GM19240 (cell line): ENCODE results near the gene LITAFD.
"Not testable (repeated sequence)": the region's sequence is repeated elsewhere in the genome, so short reads cannot be mapped to it uniquely, and the experiment has no call there.

ENCODE experiments used
- DNase-seq: peaks from one replicate; pipeline ENCODE4 v3.0.0; 2011; ENCODE audit warnings: low spot score; ENCODE audit not compliant: insufficient read length

The LITAFD gene

DNA sequence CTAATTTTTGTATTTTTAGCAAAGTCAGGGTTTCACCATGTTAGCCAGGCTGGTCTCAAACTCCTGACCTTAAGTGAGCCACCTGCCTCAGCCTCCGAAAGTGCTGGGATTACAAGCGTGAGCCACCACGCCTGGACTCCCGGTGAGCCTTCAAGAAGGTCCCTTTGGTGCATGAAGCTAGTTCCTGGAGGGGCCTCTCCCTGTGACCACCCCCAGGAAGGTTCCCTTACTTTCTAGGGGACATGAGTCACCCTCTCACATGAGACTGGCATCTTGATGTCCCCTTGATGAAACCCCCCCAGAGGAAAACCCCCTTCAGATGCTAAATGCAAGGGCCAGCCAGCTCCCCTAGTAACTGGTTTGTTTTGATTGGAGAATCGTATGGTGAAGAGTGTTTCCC, 26.2 kb upstream of the LITAFD start:
- DNase-seq: no peak

DNA sequence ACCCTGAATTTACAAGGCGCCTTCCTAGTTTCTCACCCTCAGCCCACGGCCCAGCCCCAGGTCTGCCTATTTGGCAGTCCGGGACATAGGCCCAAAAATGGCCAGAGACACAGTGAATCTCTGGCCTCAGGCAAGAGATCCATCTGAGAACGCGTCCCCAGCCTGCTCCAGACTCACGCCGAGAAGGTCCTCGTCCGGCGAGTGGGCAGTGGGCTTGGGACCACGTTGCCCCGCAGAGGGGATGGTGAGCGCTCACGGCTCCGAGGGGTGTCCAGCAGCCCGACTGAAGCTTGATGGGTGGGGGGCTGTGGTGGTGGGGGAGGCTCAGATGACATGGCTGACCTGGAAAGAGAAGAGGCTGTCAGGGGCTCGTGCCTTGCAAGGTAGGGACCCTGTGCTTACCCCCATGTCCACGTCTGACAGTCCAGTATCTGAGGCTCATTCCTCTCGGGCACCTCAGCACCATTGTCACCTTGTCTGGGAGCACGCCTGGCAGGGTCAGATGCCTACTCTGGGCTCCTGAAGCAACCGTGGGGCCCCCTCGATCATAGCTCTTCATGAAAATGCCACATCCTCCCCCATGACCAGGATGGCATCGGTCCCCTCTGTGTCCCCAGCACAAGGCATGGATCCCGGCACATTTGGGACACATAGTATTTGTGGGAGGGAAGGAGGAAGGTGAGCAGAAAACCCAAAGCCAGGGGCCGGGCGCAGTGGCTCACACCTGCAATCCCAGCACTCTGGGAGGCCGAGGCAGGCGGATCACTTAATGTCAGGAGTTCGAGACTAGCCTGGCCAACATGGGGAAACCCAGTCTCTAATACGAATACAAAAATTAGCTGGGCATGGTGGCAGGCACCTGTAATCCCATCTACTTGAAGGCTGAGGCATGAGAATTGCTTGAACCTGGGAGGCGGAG, 22.9 kb upstream of the LITAFD start:
- DNase-seq: no peak

DNA sequence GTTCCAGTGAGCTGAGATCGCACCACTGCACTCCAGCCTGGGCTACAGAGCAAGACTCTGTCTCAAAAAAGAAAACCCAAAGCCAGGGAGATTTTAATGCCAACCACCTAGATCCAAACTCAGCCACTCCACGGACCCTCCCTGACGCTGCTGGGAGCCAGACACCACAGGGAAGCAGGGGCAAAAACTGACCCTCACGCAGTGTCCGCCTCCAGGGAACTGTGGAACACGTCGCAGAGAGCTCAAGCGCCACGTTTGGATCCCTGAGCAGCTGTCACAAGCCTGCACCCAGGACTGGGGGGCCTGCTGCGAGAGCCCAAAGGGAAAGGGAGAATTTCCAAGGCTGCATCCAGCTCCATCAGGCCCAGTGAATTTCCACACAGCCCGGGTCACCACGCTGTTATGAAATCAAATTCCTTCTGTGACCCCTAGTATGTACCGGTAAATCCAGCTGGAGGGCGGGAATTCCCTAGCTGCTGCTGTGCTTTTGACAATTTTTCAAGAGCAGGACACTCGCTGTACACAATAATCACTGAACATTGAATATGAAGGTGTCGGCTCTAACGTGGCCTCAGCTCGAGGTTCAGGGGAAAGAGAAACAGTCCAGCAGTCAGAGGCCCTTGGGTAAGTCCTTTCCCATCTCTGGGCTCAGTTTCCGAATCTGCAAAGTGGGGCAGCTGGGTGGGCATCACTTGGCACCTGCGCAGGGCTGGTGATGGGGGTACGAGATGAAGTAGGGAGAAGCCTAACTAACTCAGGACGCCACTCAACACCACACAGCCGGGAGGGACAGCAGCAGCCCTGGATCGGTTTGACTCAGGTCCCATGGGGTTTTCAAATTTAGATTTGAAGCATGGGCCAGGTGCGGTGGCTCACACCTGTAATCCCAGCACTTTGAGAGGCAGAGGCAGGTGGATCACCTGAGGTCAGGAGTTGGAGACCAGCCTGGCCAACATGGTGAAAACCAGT, 22.0 kb upstream of the LITAFD start:
- no peak for DNase-seq

DNA sequence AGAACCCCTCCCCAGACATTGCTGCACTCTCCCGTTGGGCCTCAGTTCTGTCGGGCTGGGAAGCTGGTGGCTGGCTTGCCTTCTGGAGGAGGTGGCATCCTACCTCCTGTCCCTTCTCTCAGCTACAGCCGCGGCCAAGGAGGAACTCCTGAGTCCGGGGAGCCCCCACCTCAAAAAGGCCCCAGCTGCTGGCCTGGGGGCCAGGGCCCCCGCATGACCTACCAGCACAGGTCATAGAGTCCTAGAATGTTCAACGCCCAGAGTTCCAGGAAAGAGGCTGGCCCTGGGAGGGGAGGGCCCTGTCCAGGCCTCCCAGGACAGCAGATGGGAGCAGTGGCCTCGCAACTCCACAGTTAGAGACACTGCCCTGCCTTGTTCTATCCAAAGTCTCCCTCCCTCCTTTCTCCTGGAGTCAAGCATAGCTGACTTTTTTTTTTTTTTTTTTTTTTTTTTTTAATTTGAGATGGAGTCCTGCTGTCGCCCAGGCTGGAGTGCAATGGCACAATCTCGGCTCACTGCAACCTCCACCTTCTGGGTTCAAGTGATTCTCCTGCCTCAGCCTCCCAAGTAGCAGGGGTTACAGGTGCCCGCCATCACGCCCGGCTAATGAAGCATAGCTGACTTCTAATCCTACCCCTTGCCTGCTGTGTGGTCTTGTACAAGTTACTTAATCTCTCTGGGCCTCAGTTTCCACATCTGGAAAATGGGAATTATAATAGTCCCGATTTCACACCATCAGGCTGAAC, 20.4 kb upstream of the LITAFD start:
- no peak for DNase-seq

DNA sequence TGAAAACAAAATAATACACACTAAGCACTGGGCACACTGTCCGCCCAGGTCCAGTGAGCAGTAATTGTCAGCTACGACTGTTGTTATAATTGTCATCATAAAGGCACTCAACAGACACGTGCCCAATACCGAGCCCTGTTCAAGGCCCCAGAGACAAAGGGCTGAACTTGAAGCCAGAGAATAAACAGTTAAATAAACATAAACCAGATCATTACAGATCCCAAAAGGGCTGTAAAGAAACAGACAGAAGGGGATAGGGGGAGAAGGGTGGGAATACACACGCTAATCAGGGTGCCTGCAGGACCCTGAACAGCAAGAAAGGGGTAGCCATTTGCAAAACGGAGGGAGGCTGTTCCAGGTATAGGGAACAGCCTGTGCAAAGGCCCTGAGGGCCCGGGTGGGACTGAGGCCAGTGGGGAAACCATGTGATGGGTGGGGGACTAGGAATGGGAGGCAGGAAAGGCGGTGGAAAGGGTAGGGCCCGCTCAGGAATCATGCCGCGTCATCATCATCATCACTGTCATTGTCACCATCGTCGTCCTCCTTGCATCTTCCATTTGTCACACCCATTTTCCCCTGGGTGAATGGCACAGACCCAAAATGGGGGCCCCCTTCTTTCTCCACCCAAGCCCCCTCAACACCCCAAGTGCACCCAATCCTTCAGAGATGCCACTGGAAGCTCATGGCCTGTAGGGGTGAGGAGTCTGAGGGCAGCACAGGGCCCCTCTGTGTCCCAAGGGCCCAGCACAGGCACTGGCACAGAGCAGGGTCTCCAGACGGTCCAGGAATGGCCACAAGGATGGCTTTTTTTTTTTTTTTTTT, 19.6 kb upstream of the LITAFD start:
- DNase-seq: no peak

DNA sequence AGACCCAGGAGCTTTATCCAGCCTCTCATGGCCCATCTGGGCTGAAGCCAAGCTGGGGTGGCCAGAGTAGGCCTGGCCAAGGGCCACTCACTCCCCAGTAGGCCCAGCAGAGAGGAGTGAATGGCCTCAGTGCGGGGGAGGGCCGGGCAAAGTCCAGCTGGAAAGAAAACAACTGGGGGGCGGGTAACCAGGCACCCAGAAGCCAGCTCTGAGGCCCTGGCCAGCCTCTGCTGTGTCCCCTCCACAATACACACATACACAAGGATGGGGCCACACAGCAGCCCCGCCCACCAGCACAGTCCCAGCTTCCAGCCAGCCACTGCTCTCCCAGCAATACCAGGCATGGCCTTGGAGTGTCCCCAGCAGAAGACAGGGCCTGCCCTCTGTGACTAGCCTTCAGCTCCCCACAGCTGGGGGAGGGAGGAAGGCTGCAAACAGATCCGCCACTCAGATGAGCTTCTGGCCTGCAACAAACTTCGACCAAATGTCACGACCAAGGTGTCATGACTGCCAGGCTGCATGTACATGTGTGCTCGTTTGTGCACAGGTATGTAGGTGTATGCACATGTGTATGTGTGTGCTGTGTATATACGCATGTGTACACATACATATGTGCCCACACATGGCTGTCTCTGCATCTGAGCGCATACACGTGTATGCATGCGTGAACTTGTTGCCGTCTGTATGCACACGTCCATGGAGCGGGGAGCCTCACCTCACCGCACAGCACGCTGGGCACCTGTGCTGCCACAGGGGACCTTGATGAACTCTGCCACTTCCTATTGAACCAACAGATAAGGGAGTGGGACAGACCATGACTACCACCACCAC, 18.3 kb upstream of the LITAFD start:
- DNase-seq: no peak

DNA sequence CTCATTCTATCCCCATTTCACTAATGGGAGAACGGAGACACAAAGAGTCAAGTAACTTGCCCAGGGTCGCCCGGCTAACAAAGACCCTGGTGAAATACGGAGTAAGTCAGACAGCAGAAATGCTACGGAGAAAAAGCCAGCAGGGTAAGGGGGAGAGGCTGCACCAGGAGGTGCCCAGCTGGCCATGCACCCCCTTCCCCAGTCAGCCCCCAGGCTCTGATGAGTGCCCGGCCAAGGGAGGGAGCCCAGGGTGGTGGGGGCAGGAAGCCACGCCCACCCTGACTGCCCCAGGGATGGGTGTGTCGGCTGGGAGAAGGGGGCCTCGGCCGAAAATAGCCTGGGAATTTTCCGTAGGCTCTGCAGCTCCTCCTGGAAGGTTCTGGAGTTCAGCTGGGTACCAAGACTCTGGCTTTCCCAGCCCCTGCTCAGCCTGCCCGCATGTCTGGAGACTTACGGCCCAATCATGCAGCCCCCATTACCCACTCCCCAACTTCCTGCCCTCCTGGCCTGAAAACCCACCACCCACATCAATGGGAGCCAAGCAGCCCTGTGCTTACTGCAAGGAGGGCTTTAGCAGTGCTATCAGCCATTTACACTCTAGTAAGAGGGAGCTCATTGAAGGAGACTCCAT, 17.6 kb upstream of the LITAFD start:
- DNase-seq: no peak

DNA sequence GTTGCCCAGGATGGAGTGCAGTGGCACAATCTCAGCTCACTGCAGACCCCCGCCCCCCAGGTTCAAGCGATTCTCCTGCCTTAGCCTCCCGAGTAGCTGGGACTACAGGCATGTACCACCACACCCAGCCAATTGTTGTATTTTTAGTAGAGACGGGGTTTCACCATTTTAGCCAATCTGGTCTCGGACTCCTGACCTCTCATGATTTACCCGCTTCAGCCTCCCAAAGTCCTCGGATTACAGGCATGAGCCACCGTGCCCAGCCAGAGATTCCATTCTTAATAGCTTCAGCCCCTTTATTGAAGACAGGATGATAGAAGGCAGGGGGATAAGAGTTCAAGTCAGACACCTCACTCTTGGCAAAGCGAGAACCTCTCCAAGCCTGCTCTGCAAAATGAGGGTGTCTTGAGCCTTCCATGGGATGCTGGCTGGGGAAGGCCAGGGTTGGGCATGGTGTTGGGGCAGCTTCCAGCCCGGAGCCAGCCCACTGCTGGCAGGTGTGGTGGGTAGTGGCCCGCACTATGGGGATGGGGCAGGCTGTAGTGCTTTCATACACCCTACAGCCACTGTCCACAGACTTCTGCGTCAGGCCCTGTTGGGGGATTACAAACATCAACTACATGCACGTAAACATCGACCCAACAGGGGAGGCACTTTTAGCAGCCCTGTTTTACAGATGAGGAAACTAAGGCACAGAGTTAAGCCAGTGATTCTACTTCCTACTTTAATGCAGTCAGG, 16.8 kb upstream of the LITAFD start:
- DNase-seq: no peak

DNA sequence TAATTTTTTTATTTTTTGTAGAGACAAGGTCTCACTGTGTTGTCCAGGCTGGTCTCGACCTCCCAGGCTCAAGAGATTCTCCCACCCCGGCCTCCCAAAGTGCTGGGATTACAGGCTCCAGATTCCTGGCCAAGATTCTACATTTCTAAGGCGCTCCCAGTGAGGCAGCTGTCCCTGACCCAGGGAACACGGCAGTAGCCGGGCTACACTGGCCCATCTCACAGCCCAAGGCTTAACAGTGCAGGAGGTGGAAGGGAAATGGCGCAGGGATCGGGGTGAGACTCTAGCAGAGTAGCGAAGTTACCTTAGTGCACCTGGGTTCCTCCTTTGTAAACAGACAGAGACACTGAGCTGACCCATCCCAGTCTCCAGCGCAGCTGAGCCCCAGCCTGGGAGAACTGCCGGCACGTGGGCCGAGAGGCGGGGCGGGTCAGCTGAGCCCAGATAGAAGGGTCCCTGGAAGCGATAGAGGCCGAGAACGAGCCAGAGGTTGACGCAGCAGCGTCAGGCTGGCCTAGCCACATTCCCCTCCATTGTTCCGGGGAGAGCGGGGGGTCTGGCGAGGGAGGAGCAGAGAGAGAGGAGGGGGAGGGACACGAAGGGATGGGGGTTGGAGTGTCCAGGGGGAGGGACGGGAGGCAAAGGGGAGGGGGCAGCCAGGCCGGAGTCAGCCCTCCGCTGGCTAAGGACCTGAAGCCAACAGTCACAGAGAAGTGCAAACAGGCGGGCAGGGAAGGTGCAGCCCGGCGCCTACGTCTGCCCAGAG, 15.8 kb upstream of the LITAFD start:
- no peak for DNase-seq

DNA sequence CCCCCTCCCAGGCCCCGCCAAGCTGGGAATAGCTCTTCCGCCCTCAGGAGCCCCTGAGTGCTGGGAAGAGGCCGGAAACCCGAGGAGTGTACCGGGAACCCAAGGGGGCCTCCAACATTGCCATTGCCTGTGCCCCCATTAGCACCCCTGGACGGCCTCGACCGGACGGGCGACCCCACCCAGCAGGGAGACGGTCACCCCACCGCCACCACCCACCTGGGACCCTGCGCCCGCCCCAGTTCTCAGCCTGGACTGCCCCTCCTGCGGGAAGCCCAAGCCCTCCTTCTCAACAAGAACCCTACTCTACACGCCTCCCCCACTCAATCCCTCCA, 15.3 kb upstream of the LITAFD start:
- DNase-seq: no peak

DNA sequence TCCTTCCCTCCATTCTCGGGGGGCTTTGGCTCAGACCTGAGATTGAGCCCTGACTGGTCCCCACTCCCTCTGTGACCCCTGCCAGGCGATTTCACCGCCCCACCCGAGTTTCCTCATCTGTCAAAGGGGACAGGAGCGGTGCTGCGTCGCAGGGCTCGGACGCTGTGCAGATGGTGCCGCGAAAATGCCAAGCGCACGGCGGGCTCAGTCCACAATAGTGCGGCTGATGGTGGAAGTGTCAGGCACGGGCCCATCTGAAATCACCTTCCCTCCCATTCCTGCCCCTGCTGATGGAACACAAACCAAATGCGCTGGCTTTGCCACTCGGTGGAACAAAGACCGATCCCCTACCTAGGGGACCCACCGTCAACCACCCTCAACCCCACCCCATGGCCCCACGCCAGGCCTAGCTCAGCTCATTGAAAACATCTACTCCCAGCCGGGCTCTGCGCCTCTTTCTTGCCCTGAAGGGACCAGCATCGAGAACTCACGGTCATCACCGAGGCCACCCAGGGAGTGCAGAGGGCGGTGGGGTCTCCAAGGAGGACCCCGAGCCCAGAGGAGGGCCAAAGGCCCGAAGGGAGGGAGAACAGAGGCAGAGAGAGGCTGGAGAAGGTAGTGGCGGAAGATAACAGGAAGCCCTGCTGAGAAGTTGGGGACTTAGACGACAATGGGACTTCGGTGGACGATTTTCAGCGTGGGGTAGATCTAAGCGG, 14.8 kb upstream of the LITAFD start:
- DNase-seq: no peak

DNA sequence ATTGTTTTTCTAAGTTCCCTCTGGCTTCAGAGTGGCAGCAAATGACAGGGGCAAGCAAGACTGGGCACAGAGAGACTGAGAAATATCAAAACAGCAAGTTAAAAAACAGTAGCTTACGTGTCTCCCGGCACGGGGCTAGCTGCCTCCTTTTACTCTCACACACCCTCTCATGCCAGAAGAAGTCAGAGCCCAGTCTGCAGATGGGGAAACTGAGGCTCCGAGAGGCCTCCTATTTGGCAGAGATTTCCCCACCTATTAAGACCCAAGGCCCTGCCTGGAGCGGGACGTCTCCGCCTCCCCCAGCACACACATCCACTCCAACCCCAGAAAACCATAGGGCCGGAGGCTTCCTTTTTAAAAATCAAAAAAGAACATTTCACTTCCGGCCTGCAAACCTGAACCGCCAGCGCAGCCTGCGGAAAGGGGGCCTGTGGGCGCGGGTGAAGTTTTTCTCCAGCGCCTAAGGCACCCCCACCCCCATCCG, 14.2 kb upstream of the LITAFD start:
- DNase-seq: no peak

DNA sequence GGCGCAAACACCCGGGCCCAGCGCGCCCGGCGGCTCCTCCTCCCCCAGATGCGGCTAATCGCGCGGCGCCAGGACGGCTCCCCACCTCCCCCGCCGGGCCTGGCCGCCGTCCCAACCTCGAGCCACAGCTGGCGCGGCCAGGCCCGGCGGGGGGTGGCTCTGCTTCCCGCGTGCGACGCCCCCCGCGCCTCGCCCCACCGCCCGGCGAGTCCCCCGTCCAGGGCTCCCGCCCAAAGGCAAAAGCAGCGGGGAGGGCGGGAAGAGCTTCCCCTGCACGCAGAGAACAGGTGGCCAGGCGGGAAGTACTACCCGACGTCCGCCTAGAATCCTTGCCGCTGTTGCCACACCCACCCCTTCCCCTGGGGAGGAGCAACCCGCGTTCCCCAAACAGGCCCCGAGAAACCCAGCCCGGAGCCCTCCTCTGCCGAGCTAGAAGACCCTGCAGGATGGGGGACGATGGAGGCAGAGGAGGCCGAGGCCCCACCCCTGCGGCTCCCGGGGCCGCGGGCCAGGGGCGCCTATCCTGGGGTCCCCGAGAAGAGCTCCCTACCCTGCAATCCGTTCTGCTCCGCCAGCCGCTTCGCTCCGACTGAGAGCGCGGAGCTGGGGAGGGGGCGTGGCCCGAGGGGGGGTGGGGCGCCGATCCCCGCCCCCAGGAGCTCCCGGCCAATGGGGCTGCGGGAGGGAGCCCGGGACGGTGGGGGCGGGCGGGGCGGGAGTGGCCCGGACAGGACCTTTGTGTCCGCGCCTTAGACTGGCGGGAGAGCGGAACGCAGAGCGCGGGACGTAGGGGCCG, 13.5 kb upstream of the LITAFD start, which contains the start of gene CARHSP1:
Gene CARHSP1, minus strand, starts transcription at position 591 of the 796 bp plus-strand sequence. CDS start 9,678 bp downstream, outside the sequence.
- peak; percentile 88 for DNase-seq

DNA sequence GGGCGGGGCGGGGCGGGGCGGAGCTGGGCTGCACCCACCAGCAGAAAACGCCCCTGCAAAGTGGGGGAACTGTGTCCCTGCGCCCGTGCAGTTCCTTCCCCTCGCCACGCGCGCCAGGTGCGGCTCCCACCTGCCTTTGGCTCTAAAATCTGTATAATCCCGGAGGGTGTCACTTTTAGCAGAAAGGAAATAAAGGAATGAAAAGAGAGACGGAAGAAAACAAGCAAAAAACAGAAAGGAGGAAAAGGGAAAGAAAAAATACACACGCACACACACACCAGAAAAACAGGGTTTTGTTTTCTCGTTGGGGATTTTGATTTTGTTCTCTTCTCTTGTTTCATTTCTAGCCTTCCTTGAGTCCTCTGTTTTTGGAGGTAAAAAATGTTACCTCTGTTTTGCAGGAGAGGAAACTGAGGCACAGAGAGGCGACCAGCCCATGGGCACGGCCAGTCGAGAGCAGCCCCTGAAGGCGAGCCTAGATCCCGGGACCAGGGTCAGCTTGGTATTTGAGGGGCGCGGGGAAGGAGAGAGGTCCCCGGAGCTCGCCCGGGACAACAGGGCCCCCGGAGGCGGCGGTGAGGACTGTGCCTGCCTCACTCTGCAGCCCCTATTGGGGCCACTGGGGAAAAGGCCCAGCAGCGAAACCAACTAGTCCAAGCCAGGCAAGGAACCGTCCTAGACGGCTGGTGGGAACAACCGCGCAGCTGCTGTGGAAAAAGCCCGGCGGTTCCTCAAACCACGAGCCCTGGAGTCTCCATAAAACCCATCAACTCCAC, 12.8 kb upstream of the LITAFD start:
- no peak for DNase-seq

DNA sequence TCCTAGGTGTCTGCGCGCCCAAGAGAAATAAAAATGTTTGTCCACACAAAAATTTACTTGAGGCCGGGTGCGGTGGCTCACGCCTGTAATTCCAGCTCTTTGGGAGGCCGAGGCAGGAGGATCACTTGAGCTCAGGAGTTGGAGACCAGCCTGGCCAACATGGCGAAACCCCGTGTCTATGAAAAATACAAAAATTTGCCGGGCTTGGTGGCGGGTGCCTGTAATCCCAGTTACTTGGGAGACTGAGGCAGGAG, 12.2 kb upstream of the LITAFD start:
- not testable (repeated sequence) for DNase-seq

DNA sequence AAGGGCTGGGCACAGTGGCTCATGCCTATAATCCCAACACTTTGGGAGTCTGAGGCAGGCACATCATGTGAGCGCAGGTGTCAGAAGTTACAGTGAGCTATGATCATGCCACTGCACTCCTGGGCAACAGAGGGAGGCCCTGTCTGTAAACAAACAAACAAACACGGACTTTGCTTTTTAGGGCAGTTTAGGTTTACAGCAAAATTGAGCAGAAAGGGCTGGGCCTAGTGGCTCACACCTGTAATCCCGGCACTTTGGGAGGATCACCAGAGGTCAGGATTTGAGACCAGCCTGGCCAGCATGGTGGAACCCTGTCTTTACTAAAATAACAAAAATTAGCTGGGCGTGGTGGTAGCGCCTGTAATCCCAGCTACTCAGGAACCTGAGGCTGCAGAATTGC, 10.1 kb upstream of the LITAFD start:
- no peak for DNase-seq
